Activated CD8-positive, alpha-beta memory T cell treated with anti-CD3 and anti-CD28 coated beads for 1 hour (primary cell): Measurements from ENCODE around the gene EYA2.
"Not testable (repeated sequence)": the region's sequence is repeated elsewhere in the genome, so short reads cannot be mapped to it uniquely, and the experiment has no call there.

Experiments used
- DNase-seq, 2 donors: peaks; one replicate each; pipeline ENCODE4 v3.0.0-alpha.2; 2020; ENCODE audit warnings: low read depth in 1 of 2; ENCODE audit errors: extremely low read depth in 1 of 2

The EYA2 gene

DNA sequence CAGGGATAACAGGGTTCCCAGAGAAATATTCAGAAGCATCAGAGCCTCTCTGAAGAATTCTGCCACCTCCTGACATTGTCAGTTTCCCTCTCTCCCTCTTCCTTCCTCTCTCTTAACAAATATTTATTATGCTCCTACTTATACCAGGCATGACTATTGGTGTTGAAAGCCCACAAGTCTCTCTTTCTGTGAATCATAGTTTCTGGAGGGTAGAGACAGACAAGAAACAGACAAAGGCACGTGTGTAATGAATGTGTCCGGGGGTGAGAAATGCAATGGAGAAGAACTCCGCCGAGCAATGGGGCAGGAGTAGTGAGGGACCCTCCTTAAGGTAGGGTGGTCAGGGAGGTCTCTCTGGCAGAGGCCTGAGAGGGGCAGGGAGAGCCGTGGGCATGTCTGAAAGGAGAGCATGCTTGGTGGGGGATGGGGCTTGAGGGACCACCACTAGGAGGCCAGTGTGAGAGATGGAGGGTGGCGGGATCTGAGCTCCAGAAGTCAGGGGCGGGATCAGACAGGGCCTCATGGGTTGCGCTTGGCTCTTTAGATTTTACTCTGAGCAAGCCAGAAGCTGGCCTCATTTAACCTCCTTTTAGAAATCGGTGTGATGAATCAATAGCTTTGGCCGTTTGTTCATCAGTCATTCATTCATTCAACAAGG is 57.3 kb downstream of the EYA2 start:
- DNase-seq: no peak

DNA sequence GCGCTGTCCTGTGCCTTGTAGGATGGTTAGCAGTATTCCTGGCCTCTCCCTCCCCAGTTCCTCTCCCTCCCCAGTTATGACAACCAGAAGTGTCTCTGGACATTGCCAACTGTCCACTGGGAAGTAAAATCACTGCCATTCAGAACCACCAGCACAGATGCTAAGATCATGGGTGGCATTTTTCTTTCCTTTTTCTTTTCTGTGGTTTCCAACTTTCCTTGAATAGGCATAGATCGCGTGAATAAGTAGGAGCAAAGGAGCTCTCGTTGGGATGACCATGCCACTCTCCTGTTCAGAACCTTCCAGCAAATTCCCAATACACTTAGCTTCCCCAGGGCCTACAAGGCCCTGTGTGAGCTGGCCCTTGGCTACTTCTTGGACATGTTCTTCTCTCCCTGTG is 59.0 kb downstream of the EYA2 start:
- no peak for DNase-seq

DNA sequence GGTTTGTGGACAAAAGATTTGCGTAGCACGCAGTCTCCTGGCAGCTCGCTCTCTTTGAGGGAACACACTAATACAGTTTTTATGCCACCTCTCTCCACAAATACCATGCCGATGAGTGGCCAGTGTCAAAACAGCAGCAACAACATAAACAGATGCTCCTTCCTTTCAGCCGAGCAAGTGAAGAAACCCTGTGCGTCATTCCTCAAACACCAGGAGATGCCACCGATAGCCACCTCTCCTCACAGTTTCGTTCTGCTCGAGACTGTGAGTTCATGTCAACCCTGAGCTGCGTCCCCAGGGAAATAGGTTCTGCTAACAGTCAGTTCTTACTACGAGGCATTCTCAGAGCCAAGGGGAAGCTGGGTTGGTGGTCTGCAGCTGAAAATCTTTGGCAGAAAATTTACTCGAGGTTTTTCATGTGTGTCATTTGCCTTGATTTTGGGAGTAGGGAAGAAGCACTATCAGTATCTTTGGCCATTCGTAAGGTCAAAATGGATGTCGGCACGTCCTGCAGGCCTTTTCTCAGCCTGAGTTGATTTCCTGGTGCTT is 59.9 kb downstream of the EYA2 start:
- DNase-seq: no peak

DNA sequence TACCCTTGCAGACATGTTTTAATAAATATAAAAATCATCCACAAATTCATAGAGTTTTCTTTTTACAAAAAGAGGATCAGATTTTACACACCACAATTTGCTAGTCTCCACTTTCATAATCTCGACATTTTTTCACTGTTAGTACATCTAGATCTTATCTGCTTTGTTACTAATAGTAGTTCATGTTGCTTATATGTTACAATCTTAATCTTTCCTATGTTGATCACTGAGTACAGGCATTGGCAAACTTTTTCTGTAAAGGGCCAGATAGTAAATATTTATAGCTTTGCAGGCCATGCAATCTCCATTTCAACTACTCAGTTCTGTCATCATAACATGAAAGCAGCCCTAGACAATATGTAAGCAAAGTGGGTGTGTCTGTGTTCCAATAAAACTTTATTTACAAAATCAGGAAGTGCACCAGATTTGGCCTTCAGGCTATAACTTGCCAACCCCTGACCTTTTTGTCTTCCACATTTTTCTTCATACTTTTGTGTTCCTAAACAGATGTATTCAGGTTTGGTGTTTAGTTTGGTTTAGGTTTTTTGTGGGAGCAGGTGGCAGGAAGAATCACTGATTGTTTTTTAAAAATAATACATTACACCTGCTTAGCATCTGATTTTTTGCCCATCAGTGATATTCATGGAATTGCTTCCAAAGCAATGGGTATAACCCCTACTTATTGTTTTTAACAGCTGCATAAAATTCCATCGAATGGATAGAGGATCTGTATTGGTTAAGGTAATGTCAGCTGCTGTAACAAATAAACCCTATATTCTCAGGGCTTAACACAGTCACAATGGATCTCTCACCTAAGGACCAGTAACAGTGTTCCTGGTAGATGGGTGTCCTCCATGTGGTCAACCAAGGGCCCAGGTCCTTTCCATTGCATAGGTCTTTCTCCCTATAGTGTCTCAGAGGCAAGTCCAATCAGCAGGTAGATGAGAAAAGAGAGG is 61.2 kb downstream of the EYA2 start:
- no peak for DNase-seq

DNA sequence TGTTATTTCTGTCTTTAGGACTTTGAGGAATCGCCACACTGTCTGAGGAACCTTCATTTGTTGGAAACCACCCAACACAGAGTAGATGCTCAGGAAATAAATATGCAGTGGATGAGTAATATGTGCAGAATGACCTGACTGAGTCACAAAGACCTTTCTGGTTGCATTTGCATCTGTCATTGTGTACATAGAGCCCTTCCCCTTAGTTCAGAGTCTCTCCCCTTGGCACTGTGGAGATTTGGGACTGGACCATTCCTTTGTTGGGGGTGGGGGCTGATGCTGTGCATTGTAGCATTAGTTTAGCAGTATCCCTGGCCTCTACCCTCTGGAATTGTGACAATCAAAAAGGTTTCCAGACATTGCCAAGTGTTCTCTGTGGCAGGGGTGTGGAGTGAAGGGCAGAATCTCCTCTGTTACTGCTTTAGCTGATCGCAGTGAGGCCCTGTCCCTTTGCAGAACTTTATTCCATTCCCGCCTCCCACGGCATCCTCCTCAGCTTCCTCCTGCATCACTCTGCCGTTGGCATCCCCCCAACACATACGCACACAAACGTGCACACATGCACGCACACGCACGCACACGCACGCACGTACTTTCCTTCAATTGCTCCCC is 64.5 kb downstream of the EYA2 start:
- DNase-seq: no peak

DNA sequence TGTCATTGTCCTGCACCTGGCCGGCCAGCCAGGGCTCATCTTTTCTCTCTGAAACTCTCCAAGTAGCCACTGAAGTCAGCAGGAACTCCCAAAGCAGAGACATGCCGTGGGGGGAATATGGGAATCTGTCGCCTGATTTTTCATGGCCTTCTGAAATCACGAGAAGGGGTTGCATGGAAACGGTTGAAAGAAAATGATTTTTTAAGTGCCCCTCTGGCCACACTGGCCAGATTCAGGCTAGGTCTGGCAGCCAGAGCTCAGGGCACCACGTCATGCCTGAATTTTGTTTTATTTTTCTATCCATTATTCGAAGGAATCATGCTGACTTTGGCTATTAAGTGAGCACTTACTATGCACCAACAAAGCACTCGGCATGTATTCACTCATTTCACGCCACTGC is 65.2 kb downstream of the EYA2 start:
- no peak for DNase-seq

DNA sequence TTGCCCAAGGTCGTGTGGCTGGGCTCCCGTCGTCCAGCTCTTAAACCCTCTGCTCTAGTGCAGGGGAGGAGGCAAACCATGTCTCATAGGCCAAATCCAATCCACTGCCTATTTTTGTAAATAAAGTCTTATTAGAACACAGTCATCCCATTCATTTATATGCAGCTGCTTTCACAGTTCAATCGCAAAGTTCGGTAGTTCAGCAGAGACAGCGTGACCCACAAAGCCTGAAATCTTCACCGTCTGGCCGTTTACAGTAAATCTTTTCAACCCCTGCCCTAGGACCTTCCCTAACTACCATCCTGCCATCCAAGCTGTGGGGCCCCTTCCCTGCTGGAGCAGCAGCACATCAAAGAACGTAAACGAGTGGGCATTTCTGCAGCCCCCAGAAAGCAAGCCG is 65.9 kb downstream of the EYA2 start:
- no peak for DNase-seq

DNA sequence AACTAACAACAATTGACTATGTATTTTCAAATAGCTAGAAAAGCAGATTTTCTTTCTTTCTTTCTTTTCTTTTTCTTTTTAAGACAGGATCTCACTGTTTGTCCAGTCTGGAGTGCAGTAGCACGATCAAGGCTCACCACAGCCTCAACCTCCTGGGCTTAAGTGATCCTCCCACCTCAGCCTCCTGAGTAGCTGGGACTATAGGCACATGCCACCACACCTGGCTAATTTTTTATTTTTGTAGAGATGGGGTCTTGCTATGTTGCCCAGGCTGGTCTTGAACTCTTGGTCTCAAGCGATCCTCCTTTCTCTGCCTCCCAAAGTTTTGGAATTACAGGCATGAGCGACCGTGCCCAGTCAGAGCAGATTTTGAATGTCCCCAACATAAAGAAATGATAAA is 67.3 kb downstream of the EYA2 start:
- not testable (repeated sequence) for DNase-seq

DNA sequence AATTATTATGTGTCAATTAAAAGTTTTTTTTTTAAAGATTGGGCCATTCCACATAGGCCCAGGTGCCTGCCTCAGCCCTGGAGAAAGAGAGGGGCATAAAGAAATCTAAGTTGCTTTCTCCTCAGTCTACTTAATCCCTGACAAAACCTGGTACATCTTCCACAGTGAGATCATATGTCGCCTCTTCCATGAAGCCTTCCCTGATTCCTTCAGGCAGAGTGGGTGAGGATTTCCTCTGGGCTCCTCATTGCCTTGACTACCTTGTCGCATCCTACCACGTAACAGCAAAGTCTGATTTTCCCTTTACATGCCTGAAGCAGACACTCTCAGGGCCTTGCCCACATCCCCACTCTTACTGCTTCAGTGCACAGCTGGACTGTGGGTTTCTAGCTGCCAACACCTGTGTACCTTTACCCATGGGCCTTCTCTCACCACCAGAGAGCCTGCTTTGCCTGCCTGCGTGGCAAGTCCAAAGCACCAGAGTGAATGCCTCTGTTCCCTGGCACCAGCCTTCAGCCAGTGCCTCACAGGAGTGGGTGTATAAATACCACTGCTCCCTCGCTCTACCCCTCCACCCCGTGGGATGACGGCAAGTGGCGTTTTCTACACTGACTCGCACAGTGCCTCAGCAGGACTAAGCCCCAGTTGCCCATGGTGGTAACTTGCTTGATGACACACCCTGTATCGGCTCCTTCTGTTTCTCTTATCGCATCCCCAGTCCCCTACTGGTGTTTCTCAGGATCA is 68.0 kb downstream of the EYA2 start:
- no peak for DNase-seq

DNA sequence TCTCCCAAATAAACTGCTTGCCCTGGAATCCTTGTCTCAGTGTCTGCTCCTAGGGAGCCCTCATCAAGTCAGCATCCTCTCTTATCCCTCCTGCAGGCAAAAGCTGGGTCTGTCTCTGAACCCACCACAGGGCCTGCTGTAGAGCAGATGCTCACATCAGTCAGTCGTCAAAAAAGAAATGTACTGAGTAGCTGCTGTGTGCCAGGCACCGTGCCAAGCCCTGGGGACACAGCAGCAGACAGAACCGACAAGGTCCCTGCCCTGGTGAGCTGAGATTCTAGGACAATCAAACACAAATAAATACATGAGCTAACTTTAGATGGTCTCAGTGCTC is 68.5 kb downstream of the EYA2 start:
- no peak for DNase-seq

DNA sequence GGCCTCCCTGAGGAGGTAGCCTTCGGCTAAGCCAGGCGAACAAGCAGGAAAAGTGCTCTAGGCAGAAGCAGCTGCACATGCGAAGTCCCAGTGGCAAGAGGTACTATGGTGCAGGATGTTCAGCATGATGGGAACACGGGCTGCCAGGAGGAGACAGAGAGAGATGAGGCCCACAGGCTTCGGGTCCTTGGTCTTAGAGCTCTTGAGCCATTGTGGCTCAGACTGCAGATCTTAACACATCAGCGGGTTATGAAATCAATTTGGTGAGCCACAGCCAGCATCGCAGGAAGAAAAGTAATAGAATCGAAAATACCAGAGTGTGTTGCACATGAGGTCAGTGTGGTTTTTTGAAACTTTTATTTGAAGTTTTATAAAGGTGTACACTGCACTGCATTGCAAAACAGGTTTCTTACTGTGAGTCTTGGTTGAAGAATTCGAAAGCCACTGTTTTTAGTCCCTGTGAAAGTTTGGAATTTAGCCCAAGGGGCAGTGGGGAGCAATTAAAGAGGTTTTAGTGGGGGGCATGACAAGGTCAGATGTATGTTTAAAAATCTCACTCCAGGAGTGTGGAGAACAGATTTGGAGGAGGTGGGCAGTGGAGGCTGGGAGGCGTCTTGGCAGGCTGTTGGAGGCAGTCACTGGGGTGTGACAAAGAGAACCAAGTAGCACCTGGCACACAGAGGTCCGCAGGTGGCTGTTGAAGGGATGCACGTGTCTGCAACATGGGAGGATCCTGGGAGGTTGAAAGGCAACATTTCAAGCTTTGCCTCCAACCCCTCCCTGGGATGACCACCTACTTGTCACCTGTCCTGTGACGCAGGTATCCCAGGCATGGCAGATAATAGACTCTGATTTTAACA is 69.3 kb downstream of the EYA2 start:
- DNase-seq: no peak

DNA sequence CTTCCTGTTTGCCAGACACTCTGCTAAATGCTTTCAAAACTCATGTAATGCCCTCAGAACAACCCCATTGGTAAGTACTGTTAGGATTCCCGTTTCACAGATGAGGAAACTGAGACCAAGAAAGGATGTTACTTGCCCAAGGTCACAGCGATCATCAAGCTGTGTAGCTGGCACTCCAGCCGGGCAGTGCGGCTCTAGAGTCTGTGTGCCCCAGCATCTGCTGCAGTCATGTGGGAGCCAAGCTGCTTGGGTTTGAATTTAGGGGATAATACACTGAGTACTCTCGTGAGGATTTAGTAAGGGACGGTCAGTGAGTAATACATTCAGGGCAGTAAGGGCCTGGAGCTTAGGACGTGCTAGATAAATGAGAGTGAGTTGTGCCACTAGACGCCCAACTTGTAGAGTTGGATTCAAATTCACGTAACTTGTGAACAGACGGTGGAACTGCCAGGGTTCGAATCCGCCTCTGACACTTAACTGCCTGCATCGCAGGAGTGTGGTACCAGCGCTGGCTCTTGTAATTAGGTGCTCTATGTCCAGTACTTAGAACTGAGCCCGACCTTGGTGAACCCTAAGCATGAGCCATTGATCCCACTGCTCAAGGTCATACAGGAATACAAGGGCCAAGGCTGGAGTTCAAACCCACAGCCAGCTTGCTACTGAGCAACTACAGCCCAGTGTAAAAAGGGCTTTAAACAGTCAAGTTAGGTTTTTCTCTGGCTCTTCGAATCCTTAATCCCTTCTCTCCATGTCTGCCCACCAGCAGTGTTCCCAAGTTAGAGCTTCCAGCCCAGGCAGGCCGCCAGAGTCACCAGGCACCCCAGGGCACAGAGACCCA is 70.2 kb downstream of the EYA2 start:
- DNase-seq: no peak

DNA sequence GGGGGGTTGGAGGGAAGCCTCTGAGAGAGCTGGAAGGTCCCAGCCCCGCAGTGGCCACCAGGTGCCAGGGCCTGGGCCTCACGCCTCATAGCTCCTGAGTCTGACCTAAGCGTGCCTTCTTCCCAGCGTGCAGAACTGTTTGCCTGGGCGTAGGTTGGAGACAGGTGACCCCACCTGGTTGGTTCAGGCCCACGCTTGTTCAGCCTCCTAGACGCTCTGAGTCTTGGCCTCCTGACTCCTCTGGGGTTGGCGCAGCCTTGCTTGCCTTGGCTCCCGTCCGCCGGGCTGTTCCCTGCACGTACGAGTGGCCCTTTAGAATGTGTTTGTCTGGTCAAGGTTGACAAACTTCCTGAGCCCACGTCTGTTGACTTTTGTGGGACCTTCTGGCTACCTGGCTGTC is 70.8 kb downstream of the EYA2 start:
- DNase-seq: no peak

DNA sequence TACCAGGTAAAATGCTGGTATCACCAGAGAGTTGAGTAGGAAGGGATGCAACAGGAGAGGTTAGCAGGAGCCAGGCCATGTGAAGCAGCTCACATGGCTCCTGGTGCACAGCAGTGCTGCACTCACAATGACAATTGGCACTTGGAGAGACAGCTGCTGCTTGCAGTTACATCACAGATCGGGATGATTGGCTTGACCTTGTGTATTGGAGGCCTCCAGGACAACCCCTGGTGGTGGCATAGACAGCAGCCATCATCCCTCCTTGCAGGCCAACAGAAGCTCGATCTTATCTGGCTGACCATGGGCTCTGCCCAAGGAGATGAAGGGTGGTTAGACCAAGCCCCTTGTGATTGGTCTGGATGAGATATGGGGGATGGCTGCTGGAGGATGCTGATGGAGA is 73.0 kb downstream of the EYA2 start:
- no peak for DNase-seq

DNA sequence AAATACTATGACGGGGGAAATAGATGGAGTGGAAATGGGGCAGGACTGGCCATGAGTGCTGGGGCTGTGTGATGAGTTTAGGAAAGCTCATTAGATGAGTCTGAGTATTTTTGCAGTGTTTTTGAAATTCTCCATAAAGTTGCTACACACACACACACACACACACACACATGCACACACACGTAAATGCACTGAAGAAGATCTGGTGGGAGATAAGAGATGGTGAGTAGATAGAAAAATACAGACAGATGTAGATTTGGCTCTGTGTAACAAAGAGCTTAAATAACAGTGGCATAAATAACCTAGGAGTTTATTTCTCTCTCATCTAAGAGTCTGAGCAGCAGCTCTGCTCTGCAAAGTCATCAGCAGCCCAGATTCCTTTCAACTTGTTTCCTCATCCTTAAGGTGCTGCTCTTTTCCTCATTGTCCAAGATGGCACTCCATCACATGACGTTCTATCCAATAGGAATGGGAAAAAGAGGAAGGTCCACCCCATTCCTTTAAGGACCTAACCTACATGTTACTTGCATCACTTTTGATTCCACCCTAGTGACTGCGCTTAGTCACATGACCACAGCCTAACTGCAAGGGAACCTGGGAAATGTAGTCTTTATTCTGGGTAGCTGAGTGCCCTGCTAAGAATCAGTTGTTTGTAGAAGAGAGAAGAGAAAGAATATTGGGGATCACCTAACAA is 76.4 kb downstream of the EYA2 start:
- DNase-seq: no peak

DNA sequence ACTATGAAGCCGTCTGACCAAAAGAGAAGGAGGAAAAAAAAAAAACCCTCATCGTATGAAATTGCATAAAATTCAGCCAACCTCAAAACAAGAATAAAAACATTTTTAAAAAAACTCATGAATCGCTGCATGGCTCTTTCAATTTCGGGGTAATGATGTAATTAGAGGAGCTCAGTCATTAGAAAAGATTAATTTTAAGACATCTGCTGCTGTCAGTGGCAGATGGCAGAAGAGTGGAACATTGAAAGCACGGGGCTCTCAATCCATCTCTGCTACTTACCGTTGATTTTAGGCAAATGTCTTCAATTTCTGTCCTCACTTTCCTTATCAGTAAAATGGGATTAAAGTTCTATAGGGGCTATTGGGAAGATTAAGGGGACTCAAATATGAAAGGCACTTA is 79.1 kb downstream of the EYA2 start:
- no peak for DNase-seq

DNA sequence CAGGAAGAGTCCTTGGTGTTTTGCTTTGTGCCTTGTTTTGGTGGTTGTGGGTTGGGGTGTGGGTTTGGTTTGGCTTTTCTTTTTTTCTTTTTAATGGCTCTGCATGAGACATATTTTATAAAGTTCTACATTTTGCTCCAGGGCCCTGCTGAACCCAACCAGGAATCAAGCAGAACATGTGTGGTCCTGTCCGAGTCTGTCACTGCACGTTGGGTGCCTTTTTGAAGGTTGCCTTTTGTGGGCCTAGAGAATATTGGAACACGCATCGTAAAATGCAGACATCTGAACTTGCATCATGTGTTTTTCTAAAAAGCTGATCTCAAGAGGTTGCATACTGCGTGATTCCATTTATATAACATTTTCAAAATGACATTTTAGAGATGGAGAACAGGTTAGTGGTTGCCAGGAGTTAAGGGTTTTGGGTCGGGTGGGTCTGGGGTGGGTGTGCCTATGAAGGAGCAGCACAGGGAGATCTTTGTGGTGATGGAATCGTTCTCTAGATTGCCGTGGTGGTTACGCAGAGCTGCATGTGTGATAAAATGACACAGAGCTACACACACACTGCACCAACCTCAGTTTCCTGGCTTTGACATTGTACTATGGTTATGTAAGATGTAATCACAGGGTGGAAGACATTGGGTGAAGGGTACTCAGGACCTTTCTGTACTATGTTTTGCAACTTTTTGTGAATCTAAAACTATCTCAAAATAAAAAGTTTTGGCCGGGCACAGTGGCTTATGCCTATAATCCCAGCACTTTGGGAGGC is 80.2 kb downstream of the EYA2 start:
- DNase-seq: no peak

DNA sequence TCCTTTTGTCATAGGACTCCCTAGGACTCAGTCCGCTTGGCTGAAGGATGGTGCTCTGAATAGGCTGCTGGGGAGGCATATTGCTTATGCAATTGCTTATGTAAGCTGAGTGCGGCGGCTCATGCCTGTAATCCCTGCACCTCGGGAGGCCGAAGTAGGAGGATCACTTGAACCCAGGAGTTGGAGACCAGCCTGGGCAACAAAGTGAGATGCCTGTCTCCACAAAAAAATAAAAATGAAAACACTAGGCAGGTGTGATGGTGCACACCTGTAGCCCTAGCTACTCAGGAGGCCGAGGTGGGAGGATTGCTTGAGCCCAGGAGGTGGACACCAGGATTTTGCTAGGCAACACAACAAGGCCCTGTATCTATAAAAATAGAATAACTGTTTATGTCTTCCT is 81.3 kb downstream of the EYA2 start:
- no peak for DNase-seq
